K562 (cell line): ENCODE results near the gene ERCC1. TPM values are rescaled to one million over a fixed set of nuclear protein-coding genes. Genes with fewer than 3 reads are reported as not detected.

Source experiments
- ARID1B ChIP-seq: fragments of 450-650 bp; IDR thresholded peaks from 2 replicates; pipeline ENCODE4 v1.6.1; 2016; ENCODE audit warnings: antibody characterized with exemption, mild to moderate bottlenecking, inconsistent platforms
- ARID3A ChIP-seq: IDR thresholded peaks from 2 replicates; pipeline ENCODE4 v1.6.1; 2012; ENCODE audit warnings: low read depth, low read length, improper control_type of control experiment, borderline replicate concordance
- ARID3B ChIP-seq: fragments of 250-450 bp; sonication (Bioruptor Pico); IDR thresholded peaks from 2 replicates; pipeline ENCODE4 v1.4.0; 2020; ENCODE audit warnings: borderline replicate concordance
- BCOR ChIP-seq: fragments of 450-650 bp; IDR thresholded peaks from 2 replicates; pipeline ENCODE4 v1.6.1; 2016
- BHLHE40 ChIP-seq: IDR thresholded peaks from 2 replicates; pipeline ENCODE4 v1.6.1; 2011; ENCODE audit warnings: low read length, improper control_type of control experiment
- FOS ChIP-seq: IDR thresholded peaks from 3 replicates; pipeline ENCODE4 v1.6.1; 2011; ENCODE audit not compliant: insufficient read length; ENCODE audit errors: extremely low read depth
- FOXO4 ChIP-seq: fragments of 450-650 bp; formaldehyde crosslinking; IDR thresholded peaks from 2 replicates; pipeline ENCODE4 v1.4.0; 2020; ENCODE audit warnings: mild to moderate bottlenecking, moderate library complexity
- MYBL2 ChIP-seq, 2 experiments: fragments of 450-650 bp in 1 of 2; sonication (generic) in 1 of 2; formaldehyde crosslinking in 1 of 2; IDR thresholded peaks; 2 replicates each; pipeline versions ENCODE4 v1.6.1 to v1.8.1; 2017 to 2022; ENCODE audit warnings: borderline replicate concordance in 1 of 2, inconsistent platforms in 1 of 2, low read depth in 1 of 2, mild to moderate bottlenecking in 1 of 2, missing genetic modification reagents in 1 of 2, moderate library complexity in 1 of 2
- RB1 ChIP-seq: fragments of 450-650 bp; IDR thresholded peaks from 2 replicates; pipeline ENCODE4 v1.6.1; 2017; ENCODE audit warnings: low read depth, mild to moderate bottlenecking
- RBFOX2 ChIP-seq: fragments of 200-400 bp; formaldehyde crosslinking; IDR thresholded peaks from 2 replicates; pipeline ENCODE4 v1.6.1; 2017; ENCODE audit warnings: low read depth, mild to moderate bottlenecking, low read length, moderate library complexity
- SIN3B ChIP-seq: fragments of 450-650 bp; IDR thresholded peaks from 2 replicates; pipeline ENCODE4 v1.6.1; 2017; ENCODE audit warnings: low read depth, mild to moderate bottlenecking, moderate library complexity
- THAP12 ChIP-seq: fragments of 250-450 bp; sonication (Bioruptor Pico); IDR thresholded peaks from 2 replicates; pipeline ENCODE4 v1.9.0; 2021; ENCODE audit warnings: mild to moderate bottlenecking, inconsistent platforms
- ZBTB17 ChIP-seq: fragments of 450-650 bp; formaldehyde crosslinking; IDR thresholded peaks from 2 replicates; pipeline ENCODE4 v1.4.0; 2020; ENCODE audit warnings: mild to moderate bottlenecking
- ZNF23 ChIP-seq: fragments of 250-450 bp; sonication (Bioruptor Pico); IDR thresholded peaks from 2 replicates; pipeline ENCODE4 v1.4.0; 2020; ENCODE audit warnings: mild to moderate bottlenecking
- ZNF3 ChIP-seq: fragments of 250-450 bp; sonication (Bioruptor Pico); IDR thresholded peaks from 2 replicates; pipeline ENCODE4 v1.5.0; 2021; ENCODE audit warnings: mild to moderate bottlenecking, moderate library complexity
- ZNF436 ChIP-seq: fragments of 250-450, 450-650 bp; sonication (Bioruptor Pico); formaldehyde crosslinking; IDR thresholded peaks from 2 replicates; pipeline ENCODE4 v1.7.0; 2020; ENCODE audit warnings: mild to moderate bottlenecking
- polyA plus RNA-seq, 8 experiments: library from polyadenylated mRNA; depleted of rRNA in 4 of 8; stranded (reverse) in 5 of 8; unstranded in 3 of 8; fragments of >200 nt; fragmentation: Nextera tagmentation in 2 of 8; fragmentation: Illumina TruSeq in 1 of 8; extraction: Ambion mirVana in 2 of 8; extraction: Trizol in 1 of 8; gene quantifications; 2 replicates each; pipeline versions ENCODE4 v1.2.1 to v1.2.3, GENCODE V29; 2011 to 2014; ENCODE audit warnings: inconsistent platforms in 1 of 8, missing spikeins in 1 of 8
- total RNA-seq, 7 experiments: library from RNA; depleted of rRNA in 6 of 7; stranded (reverse); fragments of >200 nt in 6 of 7; fragmentation: Illumina TruSeq in 2 of 7; extraction: Trizol in 2 of 7; gene quantifications; 2 replicates each; pipeline versions ENCODE4 v1.2.1 to v1.2.3, GENCODE V29; 2011 to 2021; ENCODE audit warnings: low replicate concordance in 1 of 7

The ERCC1 gene
- total and polyA plus RNA-seq, 9 of the 15 experiments (the other 6 are each of a cell fraction or from before 2014, with no cell fraction given), result 9.3 to 92.6 (median 60.0) TPM

- no peak for TF ChIP-seq THAP12 (CRISPR knock-in tag)
- peak; percentile 92 for TF ChIP-seq BCOR
- no peak for TF ChIP-seq ARID3B (CRISPR knock-in tag)
- no peak for TF ChIP-seq FOXO4
- no peak for TF ChIP-seq FOS
- no peak for TF ChIP-seq MYBL2 (IDR thresholded peaks at IDR 0.05; ENCODE audit: low read depth)
- TF ChIP-seq MYBL2 (CRISPR knock-in tag; IDR thresholded peaks at IDR 0.05; ENCODE audit: borderline replicate concordance), result no peak
- TF ChIP-seq ZBTB17 (CRISPR knock-in tag), result no peak
- TF ChIP-seq ZNF436, result peak; percentile 94
- no peak for TF ChIP-seq SIN3B
- no peak for TF ChIP-seq ZNF23 (CRISPR knock-in tag)
- no peak for TF ChIP-seq ARID3A
- TF ChIP-seq BHLHE40, result no peak
- no peak for TF ChIP-seq ZNF3 (CRISPR knock-in tag)
- no peak for TF ChIP-seq RBFOX2
- no peak for TF ChIP-seq RB1
- no peak for TF ChIP-seq ARID1B
Observed at GRCh38 chr19:45457776-45458175, 34.1 kb upstream of the ERCC1 start (continued).
